SK-N-MC (cell line): Measurements from ENCODE around the gene STK32A.

Experiments
- EZH2 ChIP-seq: fragments of 200-600 bp; sonication (generic); IDR thresholded peaks from one replicate; pipeline ENCODE4 v1.6.1; 2017; ENCODE audit warnings: antibody characterized with exemption
- FOXP2 ChIP-seq: optimal IDR thresholded peaks from 2 replicates; pipeline ENCODE3; 2011; ENCODE audit warnings: mild to moderate bottlenecking, moderate library complexity; ENCODE audit not compliant: insufficient read depth; ENCODE audit errors: extremely low read length, control extremely low read depth
- POLR2AphosphoS5 ChIP-seq: IDR thresholded peaks from 2 replicates; pipeline ENCODE4 v1.6.1; 2012; ENCODE audit warnings: mild to moderate bottlenecking, low read depth, low read length, borderline replicate concordance

GRCh38 chr5:147303251-147303650, 68.4 kb downstream of the STK32A start:
- no peak for TF ChIP-seq EZH2
- no peak for TF ChIP-seq POLR2AphosphoS5
- TF ChIP-seq FOXP2: no peak
